H1 (cell line): ENCODE data around the gene RNF10. TPM values are rescaled to one million over a fixed set of nuclear protein-coding genes. Genes with fewer than 3 reads are reported as not detected.

Source experiments
- CTCF ChIA-PET: fragments of 300-600 bp; sonication (Branson Sonifier 250); formaldehyde crosslinking; loops from one replicate; lab custom pipeline; 2021; ENCODE audit not compliant: partially characterized antibody; lab: Charles Lee
- POLR2A ChIA-PET: fragments of 300-600 bp; sonication (Branson Sonifier 250); formaldehyde crosslinking; loops from one replicate; lab custom pipeline; 2021; ENCODE audit warnings: inconsistent platforms; ENCODE audit not compliant: partially characterized antibody; lab: Charles Lee
- DNase-seq, 2 experiments: peaks; one replicate each; pipeline versions ENCODE4 v3.0.0 to v3.0.0-alpha.2; 2010 to 2022; ENCODE audit warnings: low spot score in 2 of 2, low read depth in 1 of 2, mixed read lengths in 1 of 2
- FAIRE-seq: peaks from 2 replicates; lab custom pipeline; 2011; peaks lifted over from hg19 to GRCh38; lab: Jason Lieb, UNC
- H2AFZ ChIP-seq: 2 replicates; pipeline ENCODE4 v1.8.1; 2012; ENCODE audit warnings: low read length, inconsistent platforms
- H2AK5ac ChIP-seq: 2 replicates; pipeline ENCODE4 v1.6.1; 2013; ENCODE audit warnings: low read depth, low read length
- H2BK120ac ChIP-seq: replicated peaks from 2 replicates; pipeline ENCODE3; 2013; ENCODE audit warnings: low read depth, low read length, inconsistent platforms
- H2BK12ac ChIP-seq: 2 replicates; pipeline ENCODE4 v1.6.1; 2013; ENCODE audit warnings: low read depth, low read length
- H2BK15ac ChIP-seq: 2 replicates; pipeline ENCODE4 v1.6.1; 2013; ENCODE audit warnings: low read length
- H2BK20ac ChIP-seq: 2 replicates; pipeline ENCODE4 v1.6.1; 2013; ENCODE audit warnings: low read length
- H2BK5ac ChIP-seq: 2 replicates; pipeline ENCODE4 v1.6.1; 2013; ENCODE audit warnings: low read depth, low read length
- H3K14ac ChIP-seq: 2 replicates; pipeline ENCODE4 v1.6.1; 2013; ENCODE audit warnings: inconsistent platforms; ENCODE audit not compliant: insufficient read length
- H3K18ac ChIP-seq: 2 replicates; pipeline ENCODE4 v1.6.1; 2013; ENCODE audit warnings: low read length; ENCODE audit errors: extremely low read depth
- H3K23ac ChIP-seq: 2 replicates; pipeline ENCODE4 v1.6.1; 2013; ENCODE audit warnings: inconsistent platforms; ENCODE audit not compliant: insufficient read length
- H3K23me2 ChIP-seq: 2 replicates; pipeline ENCODE4 v1.6.1; 2013; ENCODE audit warnings: low read depth, low read length
- H3K27ac ChIP-seq: 2 replicates; pipeline ENCODE4 v1.6.1; 2011; ENCODE audit warnings: low read depth, low read length, inconsistent platforms
- H3K27me3 ChIP-seq, 4 experiments: replicated peaks in 1 of 4; 1 replicate in 1 of 4; 2 replicates in 3 of 4; pipeline versions ENCODE4 v1.6.1 to v1.8.1; 2011 to 2013; ENCODE audit warnings: low read length in 3 of 4, mild to moderate bottlenecking in 3 of 4, inconsistent platforms in 2 of 4, mixed read lengths in 2 of 4, moderate library complexity in 1 of 4; ENCODE audit not compliant: control insufficient read depth in 3 of 4, insufficient read depth in 3 of 4; ENCODE audit errors: extremely low read depth in 1 of 4
- H3K36me3 ChIP-seq, 4 experiments: 2 replicates each; pipeline versions ENCODE4 v1.6.1 to v1.8.1; 2011 to 2013; ENCODE audit warnings: mild to moderate bottlenecking in 4 of 4, low read length in 3 of 4, moderate library complexity in 2 of 4, control low read depth in 1 of 4, inconsistent platforms in 1 of 4; ENCODE audit not compliant: insufficient read depth in 4 of 4, control insufficient read depth in 2 of 4
- H3K4ac ChIP-seq: replicated peaks from 2 replicates; pipeline ENCODE3; 2013; ENCODE audit warnings: low read length, low read depth, mixed read lengths, inconsistent platforms; ENCODE audit not compliant: insufficient read length
- H3K4me1 ChIP-seq, 4 experiments: replicated peaks in 1 of 4; 1 replicate in 1 of 4; 2 replicates in 3 of 4; pipeline versions ENCODE4 v1.6.1 to v1.8.1; 2011 to 2013; ENCODE audit warnings: low read length in 3 of 4, inconsistent platforms in 2 of 4, mixed read lengths in 1 of 4; ENCODE audit not compliant: insufficient read depth in 4 of 4, control insufficient read depth in 3 of 4
- H3K4me2 ChIP-seq, 2 experiments: 2 replicates each; pipeline versions ENCODE4 v1.6.1 to v1.8.1; 2011 to 2013; ENCODE audit warnings: low read depth in 2 of 2, low read length in 2 of 2, control low read depth in 1 of 2, inconsistent platforms in 1 of 2, mild to moderate bottlenecking in 1 of 2; ENCODE audit not compliant: insufficient read depth in 1 of 2
- H3K4me3 ChIP-seq, 4 experiments: fragments of 200-600, 300-600 bp in 1 of 4; sonication (generic), shearing (Covaris generic), sonication (Bioruptor Twin) in 1 of 4; 2 replicates each; pipeline versions ENCODE4 v1.5.1 to v1.8.1; 2011 to 2016; ENCODE audit warnings: low read length in 4 of 4, low read depth in 3 of 4, control low read depth in 2 of 4, inconsistent platforms in 2 of 4, mild to moderate bottlenecking in 2 of 4, mixed read lengths in 1 of 4, moderate library complexity in 1 of 4; ENCODE audit not compliant: insufficient read depth in 2 of 4; ENCODE audit errors: extremely low read depth in 1 of 4
- H3K56ac ChIP-seq: replicated peaks from 2 replicates; pipeline ENCODE3; 2013; ENCODE audit warnings: low read depth, mild to moderate bottlenecking, mixed read lengths, low read length, inconsistent platforms; ENCODE audit not compliant: insufficient read length
- H3K79me1 ChIP-seq: 2 replicates; pipeline ENCODE4 v1.6.1; 2013; ENCODE audit warnings: low read depth, low read length, control low read depth
- H3K79me2 ChIP-seq, 2 experiments: 2 replicates each; pipeline versions ENCODE4 v1.6.1 to v1.8.1; 2012 to 2013; ENCODE audit warnings: low read length in 2 of 2, mild to moderate bottlenecking in 2 of 2, inconsistent platforms in 1 of 2; ENCODE audit not compliant: insufficient read depth in 2 of 2, control insufficient read depth in 1 of 2
- H3K9ac ChIP-seq, 4 experiments: replicated peaks in 1 of 4; 1 replicate in 1 of 4; 2 replicates in 3 of 4; pipeline versions ENCODE4 v1.6.1 to v1.8.1; 2011 to 2013; ENCODE audit warnings: low read depth in 3 of 4, low read length in 3 of 4, control low read depth in 2 of 4, mild to moderate bottlenecking in 2 of 4, moderate library complexity in 2 of 4, inconsistent platforms in 1 of 4; ENCODE audit errors: extremely low read depth in 1 of 4
- H3K9me3 ChIP-seq, 2 experiments: 2 replicates each; pipeline versions ENCODE4 v1.6.1 to v1.8.1; 2012 to 2013; ENCODE audit warnings: mild to moderate bottlenecking in 2 of 2, moderate library complexity in 2 of 2, control low read depth in 1 of 2, inconsistent platforms in 1 of 2, low read depth in 1 of 2, low read length in 1 of 2, mixed read lengths in 1 of 2; ENCODE audit not compliant: insufficient read depth in 2 of 2
- H4K20me1 ChIP-seq, 2 experiments: replicated peaks in 1 of 2; 2 replicates each; pipeline versions ENCODE3 to v1.8.1; 2011 to 2013; ENCODE audit warnings: inconsistent platforms in 2 of 2, low read length in 2 of 2, mild to moderate bottlenecking in 1 of 2; ENCODE audit not compliant: insufficient read depth in 2 of 2, control insufficient read depth in 1 of 2
- H4K5ac ChIP-seq: 2 replicates; pipeline ENCODE4 v1.6.1; 2013; ENCODE audit warnings: low read length, low read depth, mixed read lengths, inconsistent platforms; ENCODE audit not compliant: insufficient read length
- H4K8ac ChIP-seq: 2 replicates; pipeline ENCODE4 v1.8.0; 2013; ENCODE audit warnings: mild to moderate bottlenecking, moderate library complexity, low read length, inconsistent platforms; ENCODE audit not compliant: insufficient read depth; ENCODE audit errors: extremely low read depth
- H4K91ac ChIP-seq: replicated peaks from 2 replicates; pipeline ENCODE3; 2013; ENCODE audit warnings: low read length, mixed read lengths, inconsistent platforms; ENCODE audit not compliant: insufficient read length
- CBX5 ChIP-seq: fragments of 300-800, 300-1000 bp; sonication (generic); IDR thresholded peaks from 2 replicates; pipeline ENCODE4 v1.7.1; 2016; ENCODE audit warnings: antibody characterized with exemption, low read length, low read depth
- CHD2 ChIP-seq: IDR thresholded peaks from 2 replicates; pipeline ENCODE4 v1.6.1; 2012; ENCODE audit warnings: low read length, improper control_type of control experiment
- CREB1 ChIP-seq: IDR thresholded peaks from 2 replicates; pipeline ENCODE4 v1.6.1; 2012; ENCODE audit warnings: inconsistent platforms
- EGR1 ChIP-seq: IDR thresholded peaks from 2 replicates; pipeline ENCODE4 v1.6.1; 2011; ENCODE audit warnings: low read depth, low read length, borderline replicate concordance
- NANOG ChIP-seq: IDR thresholded peaks from 2 replicates; pipeline ENCODE4 v1.6.1; 2011; ENCODE audit warnings: low read length, low read depth, mild to moderate bottlenecking, inconsistent platforms; ENCODE audit not compliant: insufficient read depth, poor library complexity, severe bottlenecking
- NRF1 ChIP-seq: IDR thresholded peaks from 2 replicates; pipeline ENCODE4 v1.6.1; 2011; ENCODE audit warnings: mild to moderate bottlenecking, low read depth, low read length, improper control_type of control experiment
- RAD21 ChIP-seq, 2 experiments: IDR thresholded peaks in 1 of 2; conservative IDR thresholded peaks in 1 of 2; 2 replicates each; pipeline ENCODE4 v1.6.1; 2011; ENCODE audit warnings: low read depth in 2 of 2, low read length in 2 of 2, improper control_type of control experiment in 1 of 2, inconsistent platforms in 1 of 2, mild to moderate bottlenecking in 1 of 2, moderate library complexity in 1 of 2
- RFX5 ChIP-seq: IDR thresholded peaks from 2 replicates; pipeline ENCODE4 v1.6.1; 2011; ENCODE audit warnings: low read depth, low read length, improper control_type of control experiment, borderline replicate concordance
- SAP30 ChIP-seq: fragments of 300-600 bp; sonication (generic); IDR thresholded peaks from 2 replicates; pipeline ENCODE4 v1.7.1; 2012; ENCODE audit warnings: low read length, moderate library complexity, mild to moderate bottlenecking, inconsistent platforms; ENCODE audit not compliant: insufficient read depth, insufficient replicate concordance
- SUZ12 ChIP-seq: fragments of 200-600 bp; sonication (generic); IDR thresholded peaks from 2 replicates; pipeline ENCODE4 v1.6.1; 2012; ENCODE audit warnings: mild to moderate bottlenecking, inconsistent platforms, low read length, moderate library complexity, mixed read lengths
- TAF1 ChIP-seq: IDR thresholded peaks from 2 replicates; pipeline ENCODE4 v1.6.1; 2011; ENCODE audit warnings: mild to moderate bottlenecking, low read depth, low read length
- TAF7 ChIP-seq: optimal IDR thresholded peaks from 2 replicates; pipeline ENCODE3; 2011; ENCODE audit warnings: low read depth, mild to moderate bottlenecking, inconsistent platforms, low read length, moderate library complexity, borderline replicate concordance
- WGBS, 2 experiments: shearing (Covaris generic) in 1 of 2; methylation state at CpG; one replicate each; pipeline versions ENCODE4 v1.1.6 to v1.1.7; 2013 to 2015; ENCODE audit warnings: low lambda C conversion rate in 2 of 2, mixed read lengths in 2 of 2, inconsistent platforms in 1 of 2, low coverage in 1 of 2, missing lambda C conversion rate in 1 of 2; ENCODE audit not compliant: insufficient replicate concordance in 2 of 2, insufficient coverage in 1 of 2, insufficient read length in 1 of 2; ENCODE audit errors: extremely low coverage in 1 of 2, missing lambda C conversion rate in 1 of 2; 5-methylcytosine and 5-hydroxymethylcytosine counted together
- polyA plus RNA-seq, 7 experiments: library from polyadenylated mRNA; depleted of rRNA in 3 of 7; stranded (reverse) in 5 of 7; unstranded in 2 of 7; fragments of >200 nt in 5 of 7; fragments of 200-250 nt in 2 of 7; gene quantifications; 1 replicate in 5 of 7; 2 replicates in 1 of 7; 4 replicates in 1 of 7; pipeline versions ENCODE4 v1.2.1 to v1.2.3, GENCODE V29; 2011 to 2013; ENCODE audit warnings: missing spikeins in 2 of 7, mixed read lengths in 2 of 7
- total RNA-seq: library from RNA; stranded (reverse); fragmentation: NEBNext Ultra II Directional; extraction: Animal tissue kit (Norgen Biotek cat#: 25700); gene quantifications from 2 replicates; pipeline ENCODE4 v1.2.1, GENCODE V29; 2021
- TF ChIP-seq, protein P1 (sequence below): IDR thresholded peaks from 2 replicates; pipeline ENCODE4 v1.6.1; 2011; ENCODE audit warnings: low read length, improper control_type of control experiment

The RNF10 gene
- total and polyA plus RNA-seq, 2 of the 8 experiments (the other 6 are each of a cell fraction or from before 2014, with no cell fraction given): 71.6 to 171 TPM

DNA sequence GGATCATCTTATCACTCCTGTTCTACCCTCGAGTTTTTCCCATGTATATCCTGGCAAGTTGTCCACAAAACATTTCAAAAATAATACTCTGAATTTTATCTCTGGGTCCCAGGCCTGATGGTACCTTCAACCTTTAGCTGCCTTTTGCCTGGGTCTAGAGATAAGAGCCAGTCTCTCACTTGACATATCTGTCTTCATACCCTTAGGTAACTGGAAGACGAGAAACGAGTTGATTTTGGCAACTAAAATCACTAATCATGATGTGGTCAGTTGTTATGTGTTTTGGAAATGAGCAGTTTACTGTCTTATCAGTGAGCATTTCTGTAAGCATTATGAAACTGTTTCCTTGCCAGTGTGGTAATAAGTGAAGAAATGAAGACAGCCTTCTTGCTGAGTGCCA lies 6.3 kb downstream of the RNF10 start:
- Histone ChIP-seq H3K4me1 (peaks cover 1 to 6% (median 5%) of the 10 kb centered on the region in 4 experiments; a peak in 3 of 7 replicates), H2BK120ac (no peak overlapping the region), H3K36me3 (peaks cover 0 to 19% (median 2%) of the 10 kb centered on the region in 4 experiments; a peak in 2 of 8 replicates), H4K20me1 (peaks cover 15 to 22% of the 10 kb centered on the region in 2 experiments), H3K9me3 (no peaks in the 10 kb centered on the region), H3K27ac (no peak overlapping the region), H3K27me3 (no peaks in the 10 kb centered on the region), H3K23me2 (no peaks in the 10 kb centered on the region), H2BK15ac (no peak overlapping the region), H3K79me1 (peaks cover 4% of the 10 kb centered on the region), H3K23ac (no peak overlapping the region), H4K91ac (no peak overlapping the region), H3K4me2 (no peak overlapping the region), H2AFZ (no peak overlapping the region), H3K9ac (no peak overlapping the region), H2BK12ac (no peak overlapping the region), H2AK5ac (no peak overlapping the region), H3K56ac (no peak overlapping the region), H2BK5ac (no peak overlapping the region), H3K14ac (no peak overlapping the region), H3K4ac (no peak overlapping the region), H3K79me2 (peaks cover 26 to 92% of the 10 kb centered on the region in 2 experiments), H4K5ac (no peak overlapping the region), H3K4me3 (no peak overlapping the region), H2BK20ac (no peak overlapping the region), H3K18ac (no peak overlapping the region), H4K8ac (no peak overlapping the region)
- FAIRE-seq (no peak), DNase-seq (no peak)
- ChIA-PET POLR2A (interaction anchor here (1.3 kb wide), 1 partner anchor 79 kb away, joined by 3 read pairs; no protein-coding TSS in a partner anchor), CTCF (interaction anchor here (1.1 to 1.7 kb wide), 2 partner anchors 42 to 83 kb away, joined by 3 to 4 read pairs; no protein-coding TSS in a partner anchor)
- WGBS, 2 experiments: 85% methylated on average over 3 of the region's 3 CpGs; no CpG with 5 or more reads in 1 of the 2 experiments
- TF ChIP-seq TAF7 (no peak), TAF1 (no peak), NANOG (no peak), CBX5 (no peak), NRF1 (no peak), RFX5 (no peak), RAD21 (IDR thresholded peaks at IDR 0.05 in 1 of 2, conservative IDR thresholded peaks at IDR 0.05 in 1 of 2; ENCODE audit: low read depth in 2 of 2, low read length in 2 of 2) (no peak), SUZ12 (no peak), EGR1 (no peak), SAP30 (no peak), CHD2 (no peak), CREB1 (no peak)
- TF ChIP-seq, protein P1, sequence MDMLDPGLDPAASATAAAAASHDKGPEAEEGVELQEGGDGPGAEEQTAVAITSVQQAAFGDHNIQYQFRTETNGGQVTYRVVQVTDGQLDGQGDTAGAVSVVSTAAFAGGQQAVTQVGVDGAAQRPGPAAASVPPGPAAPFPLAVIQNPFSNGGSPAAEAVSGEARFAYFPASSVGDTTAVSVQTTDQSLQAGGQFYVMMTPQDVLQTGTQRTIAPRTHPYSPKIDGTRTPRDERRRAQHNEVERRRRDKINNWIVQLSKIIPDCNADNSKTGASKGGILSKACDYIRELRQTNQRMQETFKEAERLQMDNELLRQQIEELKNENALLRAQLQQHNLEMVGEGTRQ: no peak
